GM19468 (cell line): ENCODE measurements around the gene CAPNS1.
"Not testable (repeated sequence)": the region's sequence is repeated elsewhere in the genome, so short reads cannot be mapped to it uniquely, and the experiment has no call there.

Experiments
- ATAC-seq: cut with Tn5 transposase; IDR thresholded peaks from one replicate; pipeline ENCODE4 v1.9.1; 2021; ENCODE audit warnings: mild to moderate bottlenecking, moderate library complexity, moderate number of reproducible peaks; ENCODE audit not compliant: unreplicated experiment; ENCODE audit errors: extremely low read depth

The CAPNS1 gene

DNA sequence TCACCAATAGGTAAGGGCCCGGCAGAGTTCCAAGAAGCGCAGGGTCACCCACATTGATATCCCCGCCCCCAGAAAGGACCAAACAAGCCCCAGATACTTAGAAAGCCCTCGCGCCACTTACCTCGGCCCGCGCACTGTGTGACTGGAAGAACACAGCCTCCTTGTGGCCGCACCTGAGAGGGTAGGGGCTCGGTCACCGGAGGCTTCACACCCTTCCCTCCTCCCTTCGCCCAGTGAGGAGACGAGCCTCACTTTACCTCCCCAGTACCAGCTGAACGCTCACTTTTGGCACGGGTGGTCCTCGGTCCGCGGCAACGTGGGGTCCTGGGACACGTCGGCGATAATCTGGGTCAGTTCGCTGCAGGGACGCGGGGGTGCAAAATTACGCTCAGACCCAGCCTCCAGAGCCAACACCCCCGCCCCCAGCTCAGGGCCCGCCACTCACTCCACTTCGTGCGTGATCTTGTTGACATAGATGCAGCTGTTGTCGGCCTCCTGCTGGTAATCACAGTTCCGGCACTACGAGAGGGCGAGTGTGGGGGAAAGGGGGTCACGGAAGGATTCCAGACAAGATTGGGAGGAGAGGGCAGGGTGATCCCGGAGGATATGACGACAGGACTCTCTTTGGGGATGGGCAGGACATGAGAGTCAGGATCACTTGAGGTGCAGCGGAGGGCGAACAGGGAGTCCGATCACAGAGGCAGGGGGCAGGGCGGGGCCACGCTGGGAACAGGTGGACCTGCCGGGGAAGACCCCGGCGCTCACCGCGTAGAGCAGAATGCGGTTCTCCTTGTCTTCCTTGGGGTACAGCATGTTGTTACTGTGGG, 25.8 kb upstream of the CAPNS1 start:
- no peak for ATAC-seq

GRCh38 chr19:36114721-36115452, 25.0 kb upstream of the CAPNS1 start, which contains the start of gene POLR2I:
TSS of gene POLR2I (minus strand) at chr19:36114875. CDS start at chr19:36114856, 19 bp downstream.
- ATAC-seq: peak; percentile 85

- ATAC-seq: no peak
Measured at GRCh38 chr19:36115453-36116343, 24.2 kb upstream of the CAPNS1 start, which contains the start of gene TBCB. TSS of gene TBCB (plus strand) at chr19:36115468. CDS start at chr19:36115561, 93 bp downstream.

DNA sequence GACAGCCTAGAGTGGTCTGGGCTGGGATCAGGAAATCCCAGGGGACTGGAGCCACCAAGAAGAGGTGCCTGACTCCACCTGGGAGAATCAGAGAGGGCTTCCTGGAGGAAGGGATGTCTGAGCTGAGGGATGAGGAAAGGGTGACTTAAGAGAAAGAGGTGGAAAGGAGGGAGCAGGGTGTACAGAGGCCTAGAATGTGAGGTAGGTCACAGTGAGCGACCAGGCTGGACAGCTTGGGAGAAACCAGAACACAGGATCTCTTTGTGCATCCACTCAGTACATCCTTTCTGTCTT, 23.6 kb upstream of the CAPNS1 start:
- ATAC-seq: no peak

GRCh38 chr19:36120092-36120983, 19.5 kb upstream of the CAPNS1 start:
- ATAC-seq: no peak

GRCh38 chr19:36120984-36121358, 18.9 kb upstream of the CAPNS1 start:
- ATAC-seq: no peak

GRCh38 chr19:36121486-36122124, 18.3 kb upstream of the CAPNS1 start:
- no peak for ATAC-seq

GRCh38 chr19:36125557-36125956, 14.3 kb upstream of the CAPNS1 start:
- ATAC-seq: no peak

DNA sequence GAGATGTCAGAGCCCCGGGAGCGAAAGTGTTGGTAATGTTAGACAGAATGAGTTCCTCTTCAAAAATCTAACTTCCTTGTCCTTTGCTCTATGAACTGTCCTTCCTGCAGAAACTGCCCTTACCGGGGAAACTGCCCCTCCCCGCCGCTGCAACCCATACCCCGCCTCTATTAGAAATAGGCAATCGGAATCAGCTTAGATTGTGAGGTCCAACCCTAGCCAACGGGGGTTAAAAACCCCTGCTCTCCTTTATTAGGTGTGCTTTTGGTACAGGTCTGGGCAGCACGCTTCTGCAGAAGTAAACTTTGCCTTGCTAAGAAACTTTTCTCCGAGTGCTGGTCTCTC, 11.5 kb upstream of the CAPNS1 start:
- ATAC-seq: no peak

DNA sequence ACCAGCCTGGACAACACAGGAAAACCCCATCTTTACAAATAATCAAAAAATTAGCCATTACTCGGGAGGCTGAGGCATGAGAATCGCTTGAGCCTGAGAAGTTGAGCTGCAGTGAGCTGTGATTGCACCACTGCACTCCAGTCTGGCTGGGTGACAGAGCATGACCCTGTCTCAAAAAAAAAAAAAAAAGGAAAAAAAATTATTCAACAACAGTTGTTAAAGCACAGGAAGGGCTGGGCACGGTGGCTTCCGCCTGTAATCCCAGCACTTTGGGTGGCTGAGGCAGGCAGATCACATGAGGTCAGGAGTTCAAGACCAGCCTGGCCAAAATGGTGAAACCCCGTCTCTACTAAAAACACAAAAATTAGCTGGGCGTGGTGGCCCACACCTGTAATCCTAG, 8.6 kb upstream of the CAPNS1 start:
- not testable (repeated sequence) for ATAC-seq

GRCh38 chr19:36134867-36135266, 5.0 kb upstream of the CAPNS1 start:
- ATAC-seq: not testable (repeated sequence)

GRCh38 chr19:36136964-36137686, 2.7 kb upstream of the CAPNS1 start:
- ATAC-seq: no peak

- ATAC-seq: no peak
Measured at GRCh38 chr19:36139120-36139472, 770 bp upstream of the CAPNS1 start.

DNA sequence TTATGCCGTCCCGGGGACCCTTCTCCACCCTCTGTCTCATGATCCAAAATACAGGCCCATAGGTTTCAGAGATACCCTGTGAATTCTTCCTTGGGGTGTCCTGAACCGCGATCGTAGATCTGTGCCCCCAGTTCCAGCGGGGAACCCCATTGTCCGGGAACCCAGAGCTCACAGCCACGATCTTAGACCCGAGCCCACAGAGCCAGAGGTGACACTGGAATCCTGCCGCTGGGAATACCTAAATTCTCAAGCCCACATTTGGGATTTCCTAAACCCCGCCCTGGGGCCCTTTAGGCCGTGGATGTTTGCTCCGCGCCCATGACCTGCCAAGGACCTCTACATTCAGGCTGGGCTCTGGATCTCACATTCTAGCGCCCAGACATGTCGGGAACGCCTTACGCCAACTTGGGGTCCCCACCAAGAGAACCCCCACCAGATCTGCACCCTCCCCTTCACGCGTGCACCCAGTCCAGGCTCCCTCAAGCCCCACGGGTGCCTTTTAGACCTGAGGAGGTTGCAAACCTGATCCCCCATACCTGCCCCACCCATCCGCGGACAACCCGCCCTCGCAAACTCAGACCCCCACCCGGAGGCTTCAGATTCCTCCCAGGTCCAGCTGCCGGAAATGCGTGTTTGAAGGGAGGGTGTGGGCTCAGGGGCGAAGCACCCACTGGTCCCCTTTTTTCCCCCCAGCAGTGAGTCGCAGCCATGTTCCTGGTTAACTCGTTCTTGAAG, 605 bp downstream of the CAPNS1 start:
- no peak for ATAC-seq

DNA sequence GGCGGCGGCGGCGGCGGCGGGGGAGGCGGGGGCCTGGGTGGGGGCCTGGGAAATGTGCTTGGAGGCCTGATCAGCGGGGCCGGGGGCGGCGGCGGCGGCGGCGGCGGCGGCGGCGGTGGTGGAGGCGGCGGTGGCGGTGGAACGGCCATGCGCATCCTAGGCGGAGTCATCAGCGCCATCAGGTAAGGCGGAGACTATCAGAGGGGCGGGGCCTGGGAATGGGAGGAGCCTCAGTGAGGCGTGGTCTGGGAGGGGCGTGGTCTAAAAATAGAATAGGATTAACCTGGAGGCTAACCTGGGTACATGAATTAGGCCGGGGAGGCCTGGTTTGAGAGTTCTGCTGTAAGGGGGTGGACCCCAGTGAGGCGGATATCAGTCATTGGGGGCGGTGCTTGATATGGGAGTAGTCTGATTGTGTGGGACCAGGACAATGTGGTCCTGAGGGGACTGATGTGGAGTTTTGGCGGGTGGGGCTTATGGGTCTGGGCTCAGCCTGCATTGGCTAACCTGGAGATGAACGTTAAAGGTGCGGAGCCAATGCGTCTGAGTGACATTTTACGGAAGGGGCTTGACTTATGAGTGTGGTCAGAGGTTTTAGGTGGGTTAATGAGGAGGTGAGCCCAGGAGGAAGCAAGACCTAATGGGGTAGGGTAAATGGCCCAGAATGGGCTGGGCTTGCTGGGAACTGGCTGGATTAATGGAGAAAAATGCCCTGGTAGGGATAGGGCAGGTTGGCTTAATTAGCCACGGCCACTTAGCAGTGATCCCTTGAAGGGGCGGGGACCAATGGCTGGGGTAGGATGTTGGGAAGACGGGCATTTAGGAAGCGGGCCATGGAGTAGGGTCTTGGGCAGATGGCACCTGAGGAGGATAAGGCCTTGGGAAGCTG, 1.4 kb downstream of the CAPNS1 start:
- ATAC-seq: no peak

GRCh38 chr19:36142046-36142445, 2.2 kb downstream of the CAPNS1 start:
- no peak for ATAC-seq

GRCh38 chr19:36142496-36142895, 2.6 kb downstream of the CAPNS1 start:
- no peak for ATAC-seq
